A673 (cell line): Measurements from ENCODE around the gene PKN2.
"Not testable (repeated sequence)": the region's sequence is repeated elsewhere in the genome, so short reads cannot be mapped to it uniquely, and the experiment has no call there.

ENCODE experiments used
- CTCF ChIP-seq: fragments of 300-800, 200-600 bp; sonication (generic); conservative IDR thresholded peaks from 2 replicates; pipeline ENCODE4 v1.5.1; 2017; ENCODE audit warnings: low read depth, mild to moderate bottlenecking, antibody characterized with exemption, low read length, moderate library complexity, mixed read lengths
- EZH2 ChIP-seq: fragments of 200-600 bp; sonication (generic); IDR thresholded peaks from 2 replicates; pipeline ENCODE4 v1.6.1; 2017; ENCODE audit warnings: borderline replicate concordance, low read depth, mild to moderate bottlenecking, mixed read lengths, antibody characterized with exemption, low read length; ENCODE audit not compliant: poor library complexity, severe bottlenecking

- not testable (repeated sequence) for TF ChIP-seq EZH2, CTCF
These were observed 28.8 kb downstream of the PKN2 start for GRCh38 chr1:88712907-88713306.
